Right cardiac atrium (tissue), 5 donors: ENCODE data around the gene TCEANC2. TPM values are rescaled to one million over a fixed set of nuclear protein-coding genes. Genes with fewer than 3 reads are reported as not detected.
A peak's percentile ranks its signal among the peaks of the same experiment; 100 is the strongest.

ENCODE experiments used
- ATAC-seq, 2 donors: fragments of 200-7000 bp; cut with Tn5 transposase; one replicate each; pipeline versions ENCODE4 v1.8.0 to v1.9.1; 2020; ENCODE audit warnings: moderate library complexity in 2 of 2, mild to moderate bottlenecking in 1 of 2
- DNase-seq, 3 donors: peaks; one replicate each; pipeline ENCODE4 v3.0.0-alpha.2; 2020
- H3K27ac ChIP-seq: one replicate; pipeline ENCODE4 v1.5.1; 2013; ENCODE audit warnings: mild to moderate bottlenecking, low read length, control low read depth, moderate library complexity
- H3K27me3 ChIP-seq: one replicate; pipeline ENCODE4 v1.6.1; 2013; ENCODE audit not compliant: control insufficient read depth, insufficient read depth
- H3K4me1 ChIP-seq: one replicate; pipeline ENCODE4 v1.6.1; 2013; ENCODE audit warnings: low read length; ENCODE audit not compliant: control insufficient read depth, insufficient read depth
- H3K4me3 ChIP-seq: one replicate; pipeline ENCODE4 v1.5.1; 2013; ENCODE audit warnings: low read length, control low read depth
- H3K9me3 ChIP-seq: one replicate; pipeline ENCODE4 v1.6.1; 2013; ENCODE audit warnings: low read length; ENCODE audit not compliant: control insufficient read depth
- WGBS: extraction: QIAGEN DNeasy Blood & Tissue Kit; methylation state at CpG from one replicate; pipeline ENCODE4 v1.1.7; 2013; 5-methylcytosine and 5-hydroxymethylcytosine counted together
- intact Hi-C, 4 donors: fragments of 100-400 bp; cut with DNase I; formaldehyde crosslinking; loops; one replicate each; pipeline versions ENCODE4 v1.11.0 to v1.14.0; 2022 to 2023
- polyA plus RNA-seq: library from polyadenylated mRNA; stranded (reverse); fragments of 200-250 nt; gene quantifications from one replicate; pipeline ENCODE4 v1.2.3, GENCODE V29; 2013
- total RNA-seq, 4 donors: library from RNA; stranded (reverse); fragmentation: NEBNext Ultra II Directional; extraction: Animal tissue kit (Norgen Biotek cat#: 25700); gene quantifications; one replicate each; pipeline ENCODE4 v1.2.1, GENCODE V29; 2021
- donor health status: healthy with polysubstance abuse.
- donor health status: DM: no; HTN: yes; CAD: no.
- donor health status: DM: no; HTN: no; CAD: no.
- donor health status: DM: no; HTN: yes; CAD: no; lungs with severe emphysema.
- donor health status: DM: yes; HTN: yes; CAD: no.

The TCEANC2 gene
- total and polyA plus RNA-seq, 5 donors: 3.1 to 5.7 (median 4.3) TPM

DNA sequence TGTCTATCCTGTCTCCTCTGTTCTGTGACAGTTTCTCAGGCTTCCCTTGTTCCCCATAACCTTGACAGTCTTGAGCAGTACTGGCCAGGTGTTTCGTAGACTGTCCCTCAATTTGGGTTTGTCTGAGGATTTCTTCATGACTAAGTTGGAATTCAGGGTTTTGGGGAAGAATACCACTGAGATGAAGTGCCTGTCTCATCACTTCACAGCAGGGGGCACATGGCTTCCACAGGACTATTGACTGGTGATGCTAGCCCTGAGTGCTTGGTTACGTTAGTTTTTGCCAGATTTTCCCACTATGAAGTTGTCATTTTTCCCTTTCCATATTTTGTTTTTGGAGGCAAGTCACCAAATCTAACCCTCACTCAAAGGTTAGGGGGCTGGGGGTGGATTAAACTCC lies 53.7 kb downstream of the TCEANC2 start:
- H3K9me3 ChIP-seq: no peaks in the 10 kb centered on the region
- H3K4me3 ChIP-seq: no peak overlapping the region
- 54% methylated on average over 2 of the region's 2 CpGs for WGBS
- no peaks in the 10 kb centered on the region for H3K27me3 ChIP-seq
- DNase-seq (no peak), ATAC-seq (no peak)
- no peak overlapping the region for H3K27ac ChIP-seq
- H3K4me1 ChIP-seq: no peaks in the 10 kb centered on the region
- intact Hi-C loops: no loop called here

DNA sequence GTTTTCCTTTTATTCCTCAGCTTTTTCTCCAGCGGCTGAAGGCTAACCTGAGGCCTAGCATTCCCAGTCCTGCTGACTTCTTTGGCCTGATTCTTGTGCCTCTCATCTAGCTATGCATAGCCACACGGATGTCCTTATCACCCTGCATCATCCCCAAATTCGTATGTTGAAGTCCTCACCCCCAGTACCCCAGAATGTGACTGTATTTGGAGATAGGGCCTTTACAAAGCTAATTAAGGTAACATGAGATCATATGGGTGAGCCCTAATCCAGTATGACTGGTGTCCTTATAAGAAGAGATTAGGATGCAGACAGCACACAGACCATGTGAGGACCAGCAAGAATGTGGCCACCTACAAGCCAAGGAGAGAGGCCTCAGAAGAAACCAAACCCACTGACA lies 54.7 kb downstream of the TCEANC2 start:
- no peak for ATAC-seq
- WGBS: 87% methylated on average over 3 of the region's 3 CpGs

DNA sequence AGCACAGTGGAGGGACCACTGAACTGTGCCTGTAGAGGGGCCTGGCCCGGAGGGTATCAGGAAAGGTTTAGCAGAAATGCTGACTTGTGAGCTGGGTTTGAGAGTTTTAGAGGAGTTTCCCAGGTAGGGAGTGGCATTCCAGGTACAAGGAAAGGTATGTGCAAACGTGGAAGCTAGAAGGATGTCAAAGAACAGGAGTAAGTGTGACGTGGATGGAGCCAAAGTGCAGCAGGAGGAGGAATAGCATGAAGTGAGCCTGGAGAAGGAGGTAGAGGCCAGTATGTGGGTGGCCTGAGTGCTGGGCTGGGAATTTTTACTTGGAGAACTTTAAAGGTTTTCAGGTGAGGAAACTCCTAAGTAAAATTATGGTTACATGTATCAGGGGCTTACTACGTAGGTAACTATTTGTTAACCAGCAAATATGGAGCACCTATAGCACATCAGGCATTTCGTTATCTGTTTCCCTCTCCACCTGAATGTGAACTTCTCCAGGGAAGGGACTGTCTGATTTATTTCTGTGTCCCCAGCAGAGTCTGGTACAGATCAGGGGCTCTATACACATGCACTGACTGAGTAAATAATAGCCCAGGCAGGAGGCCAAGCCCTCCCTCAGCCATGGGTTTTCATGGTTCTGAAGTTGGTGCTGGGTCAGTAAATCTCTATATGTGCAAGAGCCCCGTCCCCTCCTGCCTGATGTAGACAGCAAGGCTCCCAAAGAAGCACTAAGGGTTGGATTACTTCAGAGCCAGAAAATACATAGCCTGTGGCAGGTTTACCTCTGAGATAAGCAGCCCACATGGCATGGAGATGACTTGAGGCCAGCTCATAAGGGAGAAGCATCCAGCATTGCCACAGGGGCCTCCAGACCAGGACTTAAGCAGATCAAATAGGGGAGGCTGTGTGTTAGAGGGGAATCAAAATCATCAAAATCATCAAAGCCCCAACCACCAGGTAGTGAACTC lies 56.0 kb downstream of the TCEANC2 start:
- intact Hi-C loops: no loop called here
- Histone ChIP-seq H3K4me1 (no peaks in the 10 kb centered on the region), H3K27ac (no peak overlapping the region), H3K9me3 (no peaks in the 10 kb centered on the region), H3K4me3 (no peak overlapping the region), H3K27me3 (no peaks in the 10 kb centered on the region)
- ATAC-seq (no peak), DNase-seq (no peak)
- 85% methylated on average over 6 of the region's 6 CpGs for WGBS

More for the DNA sequence above, 54.7 kb downstream of the TCEANC2 start:
- H3K27me3 ChIP-seq: no peaks in the 10 kb centered on the region
- no peak overlapping the region for H3K27ac ChIP-seq
- no peaks in the 10 kb centered on the region for H3K4me1 ChIP-seq
- intact Hi-C loops: no loop called here
- no peak overlapping the region for H3K4me3 ChIP-seq
- no peak for DNase-seq
- no peaks in the 10 kb centered on the region for H3K9me3 ChIP-seq

DNA sequence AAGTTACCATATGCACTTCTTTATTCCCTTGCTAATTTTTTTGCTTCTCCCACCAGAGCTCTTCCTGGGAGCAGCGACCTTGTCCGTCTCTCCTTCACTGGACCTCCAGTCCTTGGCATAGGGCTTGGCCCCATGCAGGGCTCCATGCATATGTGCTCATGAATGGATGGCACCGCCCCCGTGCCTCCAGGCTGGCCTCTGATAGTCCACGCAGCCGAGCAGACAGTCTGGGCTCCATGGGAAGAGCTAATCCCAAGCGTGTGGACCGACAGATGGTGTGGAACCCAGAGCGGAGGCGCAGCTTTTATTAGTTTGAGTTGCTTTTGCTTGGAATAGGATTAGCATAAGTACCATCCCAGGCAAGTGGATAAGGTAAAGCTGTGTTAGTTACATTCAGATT lies 57.6 kb downstream of the TCEANC2 start:
- intact Hi-C loops: no loop called here
- Histone ChIP-seq H3K4me3 (no peak overlapping the region), H3K9me3 (no peaks in the 10 kb centered on the region), H3K27ac (no peak overlapping the region), H3K27me3 (no peaks in the 10 kb centered on the region), H3K4me1 (no peaks in the 10 kb centered on the region)
- DNase-seq (no peak), ATAC-seq (no peak)
- WGBS: 94% methylated on average over 10 of the region's 10 CpGs

DNA sequence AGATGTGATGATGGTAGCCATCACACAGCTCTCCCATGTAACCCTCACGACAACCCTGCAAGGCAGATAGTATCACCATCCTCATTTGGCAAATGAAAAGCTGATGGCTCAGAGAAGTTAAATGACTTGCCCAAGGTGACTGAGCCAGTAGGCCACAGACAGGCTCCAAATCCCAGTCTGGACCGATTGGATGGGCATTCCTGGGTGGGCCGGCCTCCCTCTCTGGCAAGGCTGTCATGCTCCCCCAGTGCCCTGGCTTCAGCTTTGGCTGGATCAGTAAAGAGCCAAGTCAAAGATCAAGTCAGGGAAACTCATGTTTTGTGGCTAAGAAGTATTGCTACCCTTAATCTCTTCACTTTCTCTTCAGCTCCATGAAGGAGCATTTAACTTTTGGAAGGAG lies 58.2 kb downstream of the TCEANC2 start:
- Histone ChIP-seq H3K4me3 (no peak overlapping the region), H3K4me1 (no peaks in the 10 kb centered on the region), H3K27ac (no peak overlapping the region), H3K9me3 (no peaks in the 10 kb centered on the region), H3K27me3 (no peaks in the 10 kb centered on the region)
- ATAC-seq (no peak), DNase-seq (no peak)
- intact Hi-C loops: no loop called here
- 94% methylated on average over 3 of the region's 3 CpGs for WGBS

DNA sequence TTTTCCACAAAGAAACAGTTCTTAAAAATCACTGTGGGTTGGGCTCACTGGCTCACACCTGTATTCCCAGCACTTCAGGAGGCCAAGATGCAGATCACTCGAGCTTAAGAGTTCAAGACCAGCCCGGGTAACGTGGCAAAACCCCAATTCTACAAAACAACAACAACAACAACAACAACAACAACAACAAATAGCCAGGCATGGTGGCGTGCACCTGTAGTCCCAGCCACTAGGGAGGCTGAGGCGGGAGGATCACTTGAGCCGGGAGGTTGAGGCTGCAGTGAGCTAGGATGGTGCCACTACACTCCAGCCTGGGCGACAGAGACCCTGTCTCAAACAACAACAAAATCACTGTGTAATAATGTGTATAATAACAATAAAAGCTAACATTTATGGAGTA lies 58.6 kb downstream of the TCEANC2 start:
- Histone ChIP-seq H3K27me3 (no peaks in the 10 kb centered on the region), H3K4me3 (no peak overlapping the region), H3K9me3 (no peaks in the 10 kb centered on the region), H3K4me1 (no peaks in the 10 kb centered on the region), H3K27ac (no peak overlapping the region)
- intact Hi-C loops: no loop called here
- WGBS: 96% methylated on average over 7 of the region's 7 CpGs
- no peak for DNase-seq
- ATAC-seq: no peak

DNA sequence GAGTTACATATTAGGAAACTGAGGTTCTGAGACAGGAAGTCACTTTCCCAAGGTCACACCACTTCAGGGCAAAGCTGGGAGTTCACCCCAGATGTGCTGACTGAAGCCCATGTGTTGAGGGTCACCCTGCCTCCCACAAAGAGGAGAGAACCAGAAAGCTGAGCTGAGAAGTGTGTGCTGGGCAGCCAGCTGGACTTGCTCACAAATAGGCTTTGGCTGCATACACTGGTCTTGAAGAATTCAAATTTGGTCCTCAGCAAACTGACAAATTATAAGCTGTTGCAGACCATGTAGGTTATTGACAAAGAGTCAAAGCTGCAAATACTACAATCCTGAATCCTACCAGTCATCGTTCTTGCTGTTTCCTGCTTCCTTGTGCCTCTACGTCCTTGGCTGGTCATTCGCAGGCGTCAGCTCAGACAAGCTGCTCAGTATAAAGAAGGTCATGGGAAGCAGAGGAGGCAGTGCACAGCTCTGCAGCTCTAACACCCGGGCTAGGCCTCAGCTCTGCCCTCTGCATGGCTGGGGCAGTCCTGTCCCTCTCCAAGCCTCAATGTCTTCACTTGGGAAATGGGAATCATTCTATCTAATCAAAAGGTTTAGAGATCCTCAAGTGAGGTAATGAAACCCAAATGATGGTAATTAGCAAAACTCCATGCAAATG lies 59.4 kb downstream of the TCEANC2 start:
- 49% methylated on average over 5 of the region's 5 CpGs for WGBS
- no peaks in the 10 kb centered on the region for H3K4me1 ChIP-seq
- no peaks in the 10 kb centered on the region for H3K9me3 ChIP-seq
- H3K27ac ChIP-seq: no peak overlapping the region
- ATAC-seq (peak; percentile 15 to 37), DNase-seq (no peak)
- H3K27me3 ChIP-seq: no peaks in the 10 kb centered on the region
- H3K4me3 ChIP-seq: no peak overlapping the region
- intact Hi-C loops: no loop called here

DNA sequence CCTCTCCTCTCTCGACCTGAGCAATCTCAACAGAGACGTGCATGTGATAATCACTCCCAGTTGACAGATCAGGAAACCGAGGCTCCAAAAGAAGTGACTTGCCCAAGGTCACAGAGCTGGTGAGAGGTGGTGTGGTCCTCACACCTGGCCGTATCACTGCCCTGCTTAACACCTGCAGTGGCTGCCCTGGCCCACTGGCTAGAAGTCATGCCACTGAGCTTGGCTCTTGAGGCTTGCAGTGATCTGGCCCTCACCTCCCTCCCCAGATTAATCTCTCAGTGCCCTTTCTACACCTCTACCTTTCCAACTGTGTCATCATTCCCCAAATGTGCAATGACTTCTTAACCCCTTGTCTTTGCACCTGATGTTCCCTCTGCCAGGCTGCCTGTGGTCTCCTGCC lies 60.6 kb downstream of the TCEANC2 start:
- Histone ChIP-seq H3K4me1 (no peaks in the 10 kb centered on the region), H3K27ac (no peak overlapping the region), H3K9me3 (no peaks in the 10 kb centered on the region), H3K4me3 (no peak overlapping the region), H3K27me3 (no peaks in the 10 kb centered on the region)
- no peak for DNase-seq
- 89% methylated on average over 4 of the region's 4 CpGs for WGBS
- intact Hi-C loops: no loop called here
- ATAC-seq: no peak

DNA sequence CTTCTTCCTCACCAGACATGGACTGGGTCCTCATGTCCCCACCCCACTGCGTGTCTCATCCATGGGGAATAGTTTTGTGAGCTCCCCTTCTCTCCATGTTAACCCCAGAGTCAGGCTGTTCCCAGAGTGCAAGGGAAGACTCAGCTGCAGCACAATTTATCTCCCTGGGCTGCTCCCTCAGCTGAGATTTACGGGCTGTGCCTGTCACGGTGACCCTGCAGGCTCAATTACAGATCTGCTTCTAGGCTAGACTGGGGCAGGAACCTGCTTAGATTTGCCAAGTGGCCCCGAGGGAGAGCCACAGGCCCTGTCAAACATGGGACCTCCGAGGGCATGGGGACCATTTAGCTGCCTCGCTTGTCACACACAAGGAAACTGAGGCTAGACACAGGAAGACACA lies 61.5 kb downstream of the TCEANC2 start:
- DNase-seq (no peak), ATAC-seq (no peak)
- H3K9me3 ChIP-seq: no peaks in the 10 kb centered on the region
- H3K27ac ChIP-seq: no peak overlapping the region
- 81% methylated on average over 6 of the region's 6 CpGs for WGBS
- intact Hi-C loops: no loop called here
- no peaks in the 10 kb centered on the region for H3K27me3 ChIP-seq
- H3K4me1 ChIP-seq: no peaks in the 10 kb centered on the region
- no peak overlapping the region for H3K4me3 ChIP-seq

DNA sequence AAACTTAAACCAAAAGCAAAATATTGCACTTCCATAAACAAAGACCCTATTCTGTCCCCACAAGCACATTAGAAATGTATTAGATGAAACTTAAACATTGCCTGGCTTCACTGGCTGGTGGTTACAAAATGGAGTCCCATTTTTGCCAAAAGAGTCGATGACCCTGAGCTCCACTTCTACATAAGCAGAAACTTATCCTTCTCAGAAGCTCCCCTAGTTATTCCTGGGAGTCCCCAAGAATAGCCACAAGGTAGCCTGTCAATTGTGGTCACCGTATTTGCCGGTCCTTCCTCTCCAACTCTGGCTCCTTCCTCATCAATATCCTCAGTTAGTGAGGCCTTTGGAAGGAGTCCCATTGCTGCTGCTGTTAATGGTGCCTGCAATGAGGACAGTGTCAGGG lies 62.1 kb downstream of the TCEANC2 start:
- Histone ChIP-seq H3K27me3 (no peaks in the 10 kb centered on the region), H3K27ac (no peak overlapping the region), H3K9me3 (no peaks in the 10 kb centered on the region), H3K4me1 (no peaks in the 10 kb centered on the region), H3K4me3 (no peak overlapping the region)
- DNase-seq: no peak
- WGBS: 88% methylated on average over 3 of the region's 3 CpGs
- intact Hi-C loops: no loop called here
- no peak for ATAC-seq

DNA sequence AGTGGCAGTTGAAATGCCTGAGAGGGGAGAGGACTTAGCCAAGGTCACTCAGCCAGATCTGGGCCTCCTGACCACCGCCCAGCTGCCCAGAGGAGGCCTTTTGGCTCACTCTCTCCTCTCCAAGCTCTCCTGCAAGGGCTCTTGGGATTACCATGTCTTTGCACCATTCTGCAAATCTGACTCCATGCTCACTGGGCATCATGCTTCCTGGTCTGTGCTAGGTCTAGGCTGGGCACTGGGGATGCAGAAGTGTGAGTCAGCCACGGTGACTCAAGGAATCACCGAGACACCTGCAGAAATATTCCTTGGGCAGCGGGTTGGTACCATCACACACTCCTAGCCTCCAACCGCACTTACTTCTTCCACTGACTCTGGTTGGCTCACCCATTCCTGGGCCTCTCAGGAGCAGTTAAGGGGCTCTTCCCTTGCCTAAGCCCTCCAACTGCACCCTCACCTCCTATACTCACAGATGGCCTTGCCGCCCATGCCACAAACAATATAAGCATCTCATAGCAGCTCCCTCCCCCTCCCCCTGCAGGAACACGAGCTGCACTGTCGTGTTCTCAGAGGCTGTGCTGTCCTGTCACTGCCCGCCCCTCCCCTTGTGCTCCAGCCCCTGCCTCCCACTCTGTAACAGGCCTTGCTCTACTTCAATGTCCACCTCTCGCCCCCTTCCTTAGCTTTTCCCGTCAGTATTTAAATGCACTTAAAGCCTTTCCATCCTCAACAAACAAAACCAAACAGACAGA lies 64.6 kb downstream of the TCEANC2 start:
- Histone ChIP-seq H3K9me3 (no peaks in the 10 kb centered on the region), H3K27ac (no peak overlapping the region), H3K4me3 (no peak overlapping the region), H3K4me1 (no peaks in the 10 kb centered on the region), H3K27me3 (no peaks in the 10 kb centered on the region)
- no peak for DNase-seq
- no peak for ATAC-seq
- 86% methylated on average over 11 of the region's 11 CpGs for WGBS
- intact Hi-C loops: no loop called here
